GM11168 (cell line): ENCODE measurements around the gene NHSL1.

Experiments used
- in situ Hi-C: fragments of 300-500 bp; cut with MboI; formaldehyde crosslinking; loops from one replicate; pipeline ENCODE4 v1.12.0; 2022; ENCODE audit warnings: low sequenced_read_pairs; ENCODE audit not compliant: unreplicated experiment

NHSL1 gene

GRCh38 chr6:138500867-138501446, 1.7 kb upstream of the NHSL1 start:
- in situ Hi-C loops, result no loop called here

- in situ Hi-C loops, result no loop called here
Observed at GRCh38 chr6:138500045-138500665, 861 bp upstream of the NHSL1 start.

GRCh38 chr6:138498629-138499302, 528 bp downstream of the NHSL1 start:
- in situ Hi-C loops, result no loop called here

GRCh38 chr6:138497286-138497685, 2.0 kb downstream of the NHSL1 start:
- in situ Hi-C loops, result no loop called here

GRCh38 chr6:138494312-138494711, 5.0 kb downstream of the NHSL1 start:
- in situ Hi-C loops, result no loop called here

GRCh38 chr6:138493413-138493812, 5.9 kb downstream of the NHSL1 start:
- in situ Hi-C loops, result no loop called here

- in situ Hi-C loops, result no loop called here
Observed at GRCh38 chr6:138492871-138493270, 6.4 kb downstream of the NHSL1 start.

GRCh38 chr6:138492113-138492512, 7.2 kb downstream of the NHSL1 start:
- in situ Hi-C loops, result no loop called here

- in situ Hi-C loops, result no loop called here
Observed at GRCh38 chr6:138491017-138491416, 8.3 kb downstream of the NHSL1 start.

GRCh38 chr6:138489846-138490245, 9.4 kb downstream of the NHSL1 start:
- in situ Hi-C loops, result no loop called here

- in situ Hi-C loops, result no loop called here
Observed at GRCh38 chr6:138487102-138487604, 12.1 kb downstream of the NHSL1 start.

- in situ Hi-C loops, result no loop called here
Observed at GRCh38 chr6:138486249-138487101, 12.8 kb downstream of the NHSL1 start.

GRCh38 chr6:138485586-138486248, 13.6 kb downstream of the NHSL1 start:
- in situ Hi-C loops, result no loop called here

- in situ Hi-C loops, result no loop called here
Observed at GRCh38 chr6:138485005-138485545, 14.2 kb downstream of the NHSL1 start.

- in situ Hi-C loops, result no loop called here
Observed at GRCh38 chr6:138484018-138484731, 15.1 kb downstream of the NHSL1 start.

- in situ Hi-C loops, result no loop called here
Observed at GRCh38 chr6:138482816-138483215, 16.5 kb downstream of the NHSL1 start.

- in situ Hi-C loops, result no loop called here
Observed at GRCh38 chr6:138480279-138480949, 18.9 kb downstream of the NHSL1 start.

GRCh38 chr6:138477913-138478539, 21.3 kb downstream of the NHSL1 start:
- in situ Hi-C loops, result no loop called here
